Activated naive CD8-positive, alpha-beta T cell treated with anti-CD3 and anti-CD28 coated beads, Interleukin-2, amount 50 U/mL, for 16 hours (primary cell): ENCODE data around the gene SLC2A8.

Source experiments
- DNase-seq: peaks from one replicate; pipeline ENCODE4 v3.0.0-alpha.2; 2020; ENCODE audit warnings: low read depth, low spot score

The SLC2A8 gene

GRCh38 chr9:127402401-127403090 is 5.6 kb downstream of the SLC2A8 start:
- DNase-seq, result no peak

GRCh38 chr9:127403507-127404192 is 6.7 kb downstream of the SLC2A8 start:
- no peak for DNase-seq

- no peak for DNase-seq
Measured at GRCh38 chr9:127404631-127405030, 7.7 kb downstream of the SLC2A8 start.

GRCh38 chr9:127405344-127406125 is 8.6 kb downstream of the SLC2A8 start:
- DNase-seq, result no peak

- DNase-seq, result no peak
Measured at GRCh38 chr9:127406799-127407491, 10.0 kb downstream of the SLC2A8 start.

- no peak for DNase-seq
Measured at GRCh38 chr9:127407492-127407843, 10.5 kb downstream of the SLC2A8 start.

GRCh38 chr9:127411122-127411521 is 14.2 kb downstream of the SLC2A8 start:
- DNase-seq, result no peak

GRCh38 chr9:127415141-127415540 is 18.2 kb downstream of the SLC2A8 start:
- no peak for DNase-seq

- no peak for DNase-seq
Measured at GRCh38 chr9:127415657-127416056, 18.7 kb downstream of the SLC2A8 start.

GRCh38 chr9:127417131-127418036 is 20.4 kb downstream of the SLC2A8 start:
- DNase-seq, result no peak

GRCh38 chr9:127418037-127418471 is 21.1 kb downstream of the SLC2A8 start:
- no peak for DNase-seq

GRCh38 chr9:127419348-127419747 is 22.4 kb downstream of the SLC2A8 start:
- no peak for DNase-seq

- no peak for DNase-seq
Measured at GRCh38 chr9:127421057-127421456, 24.1 kb downstream of the SLC2A8 start.

- no peak for DNase-seq
Measured at GRCh38 chr9:127422133-127422782, 25.3 kb downstream of the SLC2A8 start.

- no peak for DNase-seq
Measured at GRCh38 chr9:127422787-127423186, 25.8 kb downstream of the SLC2A8 start.

- no peak for DNase-seq
Measured at GRCh38 chr9:127423476-127423933, 26.5 kb downstream of the SLC2A8 start.

GRCh38 chr9:127423934-127424675 is 27.1 kb downstream of the SLC2A8 start, which contains the start of gene ZNF79:
TSS of gene ZNF79 (plus strand) at chr9:127424382. CDS start at chr9:127424788, 406 bp downstream.
- DNase-seq, result peak; percentile 84

- no peak for DNase-seq
Measured at GRCh38 chr9:127424676-127424999, 27.7 kb downstream of the SLC2A8 start.

- no peak for DNase-seq
Measured at GRCh38 chr9:127426756-127427155, 29.8 kb downstream of the SLC2A8 start.

GRCh38 chr9:127428348-127428747 is 31.4 kb downstream of the SLC2A8 start:
- no peak for DNase-seq
